Osteocyte (in vitro differentiated cells): ENCODE measurements around the gene PGAP3. TPM values are rescaled to one million over a fixed set of nuclear protein-coding genes. Genes with fewer than 3 reads are reported as not detected.
A peak's percentile ranks its signal among the peaks of the same experiment; 100 is the strongest.

ENCODE experiments used
- DNase-seq: peaks from one replicate; pipeline ENCODE4 v3.0.0; 2021; ENCODE audit warnings: mixed read lengths; ENCODE audit not compliant: unreplicated experiment; ENCODE audit errors: extremely low spot score
- H3K27ac Mint-ChIP-seq: one replicate; pipeline ENCODE4 v1.8.0; 2021; ENCODE audit warnings: mild to moderate bottlenecking, mixed read lengths; ENCODE audit not compliant: unreplicated experiment
- H3K27me3 Mint-ChIP-seq: one replicate; pipeline ENCODE4 v1.8.0; 2021; ENCODE audit warnings: mixed read lengths; ENCODE audit not compliant: unreplicated experiment
- H3K36me3 Mint-ChIP-seq: one replicate; pipeline ENCODE4 v1.8.0; 2021; ENCODE audit warnings: mixed read lengths; ENCODE audit not compliant: unreplicated experiment
- H3K4me1 Mint-ChIP-seq: one replicate; pipeline ENCODE4 v1.8.0; 2021; ENCODE audit warnings: mixed read lengths; ENCODE audit not compliant: unreplicated experiment
- H3K4me3 Mint-ChIP-seq: one replicate; pipeline ENCODE4 v1.8.0; 2021; ENCODE audit warnings: mild to moderate bottlenecking, moderate library complexity, mixed read lengths; ENCODE audit not compliant: unreplicated experiment
- H3K9me3 Mint-ChIP-seq: one replicate; pipeline ENCODE4 v1.8.0; 2021; ENCODE audit warnings: mixed read lengths; ENCODE audit not compliant: unreplicated experiment
- CTCF ChIP-seq: fragments of 200-600 bp; sonication (generic); IDR thresholded peaks from 2 replicates; pipeline ENCODE4 v1.5.0; 2021; ENCODE audit warnings: antibody characterized with exemption, mild to moderate bottlenecking, moderate library complexity
- microRNA-seq: library from miRNA; unstranded; fragments of <30 nt; microRNA quantifications from one replicate; pipeline ENCODE4 v1.1.0, GENCODE V29; 2020; ENCODE audit not compliant: unreplicated experiment
- total RNA-seq: library from RNA; stranded (reverse); gene quantifications from 2 replicates; pipeline ENCODE4 v1.2.1, GENCODE V29; 2021

Gene PGAP3
- total RNA-seq, 1 donor from 2014 or later = 33.8 TPM

GRCh38 chr17:39623356-39623950 is 64.4 kb downstream of the PGAP3 start:
- peak; percentile 92 for TF ChIP-seq CTCF
- no peak overlapping the region for H3K4me3 Mint-ChIP-seq
- H3K9me3 Mint-ChIP-seq = no peaks in the 10 kb centered on the region
- no peaks in the 10 kb centered on the region for H3K36me3 Mint-ChIP-seq
- DNase-seq = peak; percentile 94
- peaks cover 37% of the 10 kb centered on the region for H3K27me3 Mint-ChIP-seq
- peaks cover 20% of the 10 kb centered on the region for H3K4me1 Mint-ChIP-seq
- H3K27ac Mint-ChIP-seq = no peak overlapping the region

GRCh38 chr17:39622380-39623006 is 65.4 kb downstream of the PGAP3 start:
- no peaks in the 10 kb centered on the region for H3K36me3 Mint-ChIP-seq
- no peaks in the 10 kb centered on the region for H3K9me3 Mint-ChIP-seq
- no peak for TF ChIP-seq CTCF
- no peak for DNase-seq
- H3K27me3 Mint-ChIP-seq = peaks cover 29% of the 10 kb centered on the region
- no peak overlapping the region for H3K27ac Mint-ChIP-seq
- H3K4me3 Mint-ChIP-seq = no peak overlapping the region
- peaks cover 20% of the 10 kb centered on the region for H3K4me1 Mint-ChIP-seq

- no peak overlapping the region for H3K4me3 Mint-ChIP-seq
- H3K27ac Mint-ChIP-seq = no peak overlapping the region
- H3K9me3 Mint-ChIP-seq = no peaks in the 10 kb centered on the region
- H3K36me3 Mint-ChIP-seq = no peaks in the 10 kb centered on the region
- peak; percentile 100 for TF ChIP-seq CTCF
- H3K4me1 Mint-ChIP-seq = peaks cover 18% of the 10 kb centered on the region
- H3K27me3 Mint-ChIP-seq = peaks cover 27% of the 10 kb centered on the region
- peak; percentile 96 for DNase-seq
Measured at GRCh38 chr17:39621523-39622379, 66.1 kb downstream of the PGAP3 start.

Small RNA genes within 50 kb of the gene (microRNA-seq; reads per million reads assigned to microRNA genes)
- 2.7 reads per million for gene MIR4728

Other genes starting within 250 kb of the PGAP3 start
- gene MED1, start 236.8 kb downstream of the PGAP3 start, total RNA-seq = 45.9 and 48.0 TPM in 2 replicates
- gene CDK12, start 226.6 kb downstream of the PGAP3 start, total RNA-seq = 57.4 and 59.0 TPM in 2 replicates
- not detected in 2 replicates for gene NEUROD2, start 80.1 kb downstream of the PGAP3 start, total RNA-seq
- gene PPP1R1B, start 61.1 kb downstream of the PGAP3 start, total RNA-seq = 4.5 and 6.0 TPM in 2 replicates
- 55.5 and 68.9 TPM in 2 replicates for gene STARD3, start 50.9 kb downstream of the PGAP3 start, total RNA-seq
- gene TCAP, start 22.7 kb downstream of the PGAP3 start, total RNA-seq = 0.94 and 1.3 TPM in 2 replicates
- 1.9 and 2.4 TPM in 2 replicates for gene PNMT, start 19.6 kb downstream of the PGAP3 start, total RNA-seq
- gene ERBB2, start 12.0 kb upstream of the PGAP3 start, total RNA-seq = 66.2 and 69.9 TPM in 2 replicates
- 48.4 and 52.7 TPM in 2 replicates for gene MIEN1, start 42.5 kb upstream of the PGAP3 start, total RNA-seq
- gene GRB7, start 49.9 kb upstream of the PGAP3 start, total RNA-seq = 0.94 and 1.2 TPM in 2 replicates
- gene IKZF3, start 176.3 kb upstream of the PGAP3 start, total RNA-seq = not detected in 2 replicates
- not detected in 2 replicates for gene ZPBP2, start 180.1 kb upstream of the PGAP3 start, total RNA-seq
- gene GSDMB, start 230.6 kb upstream of the PGAP3 start, total RNA-seq = 9.6 and 10.2 TPM in 2 replicates
- gene ORMDL3, start 239.5 kb upstream of the PGAP3 start, total RNA-seq = 59.4 and 60.5 TPM in 2 replicates
- not detected in 2 replicates for gene LRRC3C, start 239.7 kb upstream of the PGAP3 start, total RNA-seq